Choroid plexus epithelial cell (primary cell): ENCODE data around the gene RPS10.
"Not testable (repeated sequence)": the region's sequence is repeated elsewhere in the genome, so short reads cannot be mapped to it uniquely, and the experiment has no call there.

Experiments used
- DNase-seq: peaks from one replicate; pipeline ENCODE4 v3.0.0-alpha.2; 2010; ENCODE audit warnings: low read depth
- H3K4me3 ChIP-seq: 2 replicates; pipeline ENCODE4 v1.5.1; 2011; ENCODE audit warnings: low read depth, mild to moderate bottlenecking, control low read depth, low read length, moderate library complexity
- CTCF ChIP-seq: conservative IDR thresholded peaks from 2 replicates; pipeline ENCODE4 v1.5.1; 2011; ENCODE audit warnings: low read depth, mild to moderate bottlenecking, control low read depth, inconsistent platforms, low read length, moderate library complexity

Gene RPS10

DNA sequence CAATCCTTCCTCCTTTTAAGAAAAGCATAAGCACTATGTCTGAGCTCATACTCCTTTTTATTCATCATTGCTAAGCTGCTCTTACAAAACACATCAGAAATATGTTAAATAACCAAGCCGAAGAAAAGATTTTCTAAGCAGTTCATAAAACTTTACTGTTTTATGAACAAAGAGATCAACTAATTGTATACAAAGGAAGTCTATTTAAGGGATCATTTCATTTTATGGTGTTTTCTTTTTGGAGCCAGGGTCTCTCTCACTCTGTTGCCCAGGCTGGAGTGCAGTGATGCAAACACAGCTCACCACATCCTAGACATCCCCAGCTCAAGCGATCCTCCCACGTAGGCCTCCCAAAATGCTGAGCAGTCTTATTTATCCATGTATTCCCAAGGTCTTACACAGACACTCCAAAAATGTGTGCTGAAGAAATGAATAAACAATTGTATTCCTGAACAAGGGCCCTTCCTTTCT is 42.7 kb downstream of the RPS10 start:
- DNase-seq = peak; percentile 59
- no peak for TF ChIP-seq CTCF
- no peak overlapping the region for H3K4me3 ChIP-seq

DNA sequence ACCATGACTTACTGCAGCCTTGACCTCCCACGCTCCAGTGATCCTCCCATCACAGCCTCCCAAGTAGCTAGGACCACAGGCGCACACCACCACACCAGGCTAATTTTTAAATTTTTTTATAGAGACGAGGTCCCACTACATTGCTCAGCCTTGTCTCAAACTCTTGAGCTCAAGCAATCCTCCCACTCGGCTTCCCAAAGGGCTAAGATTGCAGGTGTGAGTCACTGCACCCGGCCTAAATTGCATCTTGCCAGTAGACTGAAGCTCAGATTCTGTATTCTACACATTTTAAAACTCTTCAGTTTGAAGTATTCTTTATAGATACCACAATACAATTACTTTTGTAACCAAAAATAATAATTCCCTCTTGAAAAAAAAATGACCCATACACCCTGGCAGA is 44.8 kb downstream of the RPS10 start:
- peak; percentile 45 for DNase-seq
- H3K4me3 ChIP-seq = no peak overlapping the region

DNA sequence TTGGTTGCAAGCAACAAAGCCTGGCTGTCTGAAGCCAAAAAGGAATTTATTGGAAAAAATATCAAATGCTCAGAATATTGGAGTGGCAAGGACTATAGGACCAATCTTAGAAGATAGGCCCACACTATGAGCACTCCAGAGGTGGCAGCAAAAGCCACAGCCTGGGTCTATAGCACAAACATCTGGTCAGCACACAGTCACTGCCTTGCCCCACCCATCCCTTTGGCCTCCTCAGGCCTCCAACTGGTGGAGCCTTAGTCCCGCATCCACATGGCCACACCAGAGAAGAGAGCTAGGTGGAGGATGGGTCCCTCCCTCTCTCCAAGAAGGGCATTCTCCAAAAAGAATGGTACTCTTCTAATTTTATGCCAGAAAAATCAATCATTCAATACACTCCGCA is 47.4 kb downstream of the RPS10 start:
- no peak for TF ChIP-seq CTCF
- no peak overlapping the region for H3K4me3 ChIP-seq
- no peak for DNase-seq

More for the DNA sequence above, 44.8 kb downstream of the RPS10 start:
- no peak for TF ChIP-seq CTCF

- TF ChIP-seq CTCF = no peak
- no peak for DNase-seq
- H3K4me3 ChIP-seq = no peak overlapping the region
Observed at GRCh38 chr6:34377984-34378383, 47.9 kb downstream of the RPS10 start.

DNA sequence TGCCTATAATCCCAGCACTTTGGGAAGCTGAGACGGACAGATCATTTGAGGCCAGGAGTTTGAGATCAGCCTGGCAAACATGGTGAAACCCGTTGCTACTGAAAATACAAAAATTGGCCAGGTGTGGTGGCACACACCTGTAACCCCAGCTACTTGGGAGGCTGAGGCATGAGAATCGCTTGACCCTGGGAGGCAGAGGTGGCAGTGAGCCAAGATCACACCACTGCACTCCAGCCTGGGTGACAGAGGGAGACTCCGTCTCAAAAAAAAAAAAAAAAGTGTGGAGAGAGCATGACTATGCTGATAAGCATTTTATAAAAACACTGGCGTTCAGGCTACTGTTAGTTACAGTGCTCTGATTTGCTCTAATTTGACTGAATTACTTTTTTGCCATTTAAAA is 48.3 kb downstream of the RPS10 start:
- not testable (repeated sequence) for H3K4me3 ChIP-seq, DNase-seq

DNA sequence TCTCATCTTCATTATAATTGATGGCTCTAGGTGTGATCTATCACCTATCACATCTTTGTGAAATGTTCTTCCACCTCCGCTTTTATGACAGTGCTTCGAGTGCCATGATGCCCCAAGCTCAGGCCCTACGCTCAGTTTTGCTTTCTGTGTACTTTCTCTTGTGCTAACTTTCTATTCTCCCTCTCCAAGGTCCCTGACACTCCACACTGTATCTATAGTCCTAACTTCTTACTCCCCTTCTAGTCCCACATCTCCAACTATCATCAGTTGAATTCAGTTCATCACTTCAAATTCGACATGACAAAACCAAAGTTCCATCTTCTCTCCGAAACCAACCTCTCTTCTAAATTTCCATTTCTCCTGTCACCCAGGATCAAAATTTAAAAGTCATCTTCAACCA is 50.0 kb downstream of the RPS10 start:
- no peak for DNase-seq
- TF ChIP-seq CTCF = no peak

GRCh38 chr6:34374508-34374907 is 51.4 kb downstream of the RPS10 start:
- no peak overlapping the region for H3K4me3 ChIP-seq
- DNase-seq = no peak
- TF ChIP-seq CTCF = no peak

More for the DNA sequence above, 50.0 kb downstream of the RPS10 start:
- H3K4me3 ChIP-seq = no peak overlapping the region

DNA sequence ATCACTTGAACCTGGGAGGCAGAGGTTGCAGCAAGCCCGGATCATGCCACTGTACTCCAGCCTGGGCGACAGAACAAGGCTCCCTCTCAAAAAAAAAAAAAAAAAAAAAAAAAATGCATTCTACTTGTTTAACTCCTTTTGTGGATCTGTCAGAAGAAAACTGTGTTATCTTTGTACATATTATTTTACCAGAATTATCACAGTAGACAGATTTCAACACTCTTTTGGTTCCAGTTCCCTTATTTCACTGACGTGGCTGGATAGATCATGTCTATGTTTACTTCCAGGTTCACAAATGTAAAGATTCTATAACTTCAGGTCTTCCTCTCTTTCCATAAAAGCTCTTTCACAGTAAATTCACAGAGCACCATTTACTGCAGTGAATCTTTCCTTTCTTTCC is 51.8 kb downstream of the RPS10 start:
- no peak overlapping the region for H3K4me3 ChIP-seq
- TF ChIP-seq CTCF = no peak
- DNase-seq = no peak
